ENCODE data around the gene ANGPTL8. TPM values are rescaled to one million over a fixed set of nuclear protein-coding genes. Genes with fewer than 3 reads are reported as not detected.

Gene ANGPTL8
- total RNA-seq, 1 experiment from 2014 or later, result not detected

DNA sequence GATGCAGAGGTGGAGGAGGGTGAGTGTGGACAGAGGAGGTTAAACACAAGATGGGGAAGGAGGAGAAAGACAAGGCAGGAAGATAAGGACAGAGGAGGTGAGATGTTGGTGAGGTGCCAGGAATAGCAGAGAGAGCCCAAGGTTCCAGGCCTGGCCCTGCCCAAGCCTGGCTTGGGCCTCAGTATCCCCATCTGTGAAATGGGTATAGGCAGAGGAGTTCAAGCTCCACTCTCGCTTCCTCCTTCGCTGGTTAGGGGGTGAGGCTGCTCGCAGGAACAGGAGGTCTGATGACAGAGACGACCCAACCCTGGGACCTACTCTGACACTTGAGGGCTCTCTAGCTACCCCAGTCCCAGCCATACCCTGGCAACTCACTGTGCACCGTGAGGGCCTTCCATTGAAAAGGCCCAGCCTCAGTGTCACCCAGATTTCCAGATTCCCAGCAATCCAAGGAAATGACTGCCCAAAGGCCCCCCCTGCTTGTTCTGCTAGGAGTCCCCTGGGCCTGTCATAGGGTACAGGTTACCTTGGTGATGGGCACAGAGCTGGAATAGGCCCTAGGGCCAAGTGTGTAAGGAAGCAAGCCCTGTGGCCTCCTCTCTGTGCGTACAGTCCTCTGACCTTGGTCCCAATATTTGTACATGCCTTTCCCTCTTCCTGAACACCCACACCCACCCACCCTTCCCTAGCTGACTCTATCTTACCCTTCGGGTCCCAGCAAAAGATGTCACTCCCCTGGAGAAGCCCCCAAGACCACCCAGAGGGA is 8.6 kb upstream of the ANGPTL8 start:
- H3K27me3 Mint-ChIP-seq (ENCODE audit: low read depth), result no peaks in the 10 kb centered on the region
- H3K4me3 Mint-ChIP-seq, result no peak overlapping the region
- H3K27ac Mint-ChIP-seq, result no peak overlapping the region
- H3K9me3 Mint-ChIP-seq, result peaks cover 5% of the 10 kb centered on the region; the same call in 1 of the 2 replicates
- ChIA-PET CTCF (interaction anchor here (0.7 kb wide), 1 partner anchor 13 kb away, joined by 3 read pairs; no protein-coding TSS in a partner anchor), POLR2A (no interaction called here)
- peaks cover 28% of the 10 kb centered on the region for H3K36me3 Mint-ChIP-seq
- peaks cover 3% of the 10 kb centered on the region; the same call in 1 of the 2 replicates for H3K4me1 Mint-ChIP-seq
- ATAC-seq (no peak), DNase-seq (ENCODE audit: low spot score) (no peak)
- TF ChIP-seq, protein P1, sequence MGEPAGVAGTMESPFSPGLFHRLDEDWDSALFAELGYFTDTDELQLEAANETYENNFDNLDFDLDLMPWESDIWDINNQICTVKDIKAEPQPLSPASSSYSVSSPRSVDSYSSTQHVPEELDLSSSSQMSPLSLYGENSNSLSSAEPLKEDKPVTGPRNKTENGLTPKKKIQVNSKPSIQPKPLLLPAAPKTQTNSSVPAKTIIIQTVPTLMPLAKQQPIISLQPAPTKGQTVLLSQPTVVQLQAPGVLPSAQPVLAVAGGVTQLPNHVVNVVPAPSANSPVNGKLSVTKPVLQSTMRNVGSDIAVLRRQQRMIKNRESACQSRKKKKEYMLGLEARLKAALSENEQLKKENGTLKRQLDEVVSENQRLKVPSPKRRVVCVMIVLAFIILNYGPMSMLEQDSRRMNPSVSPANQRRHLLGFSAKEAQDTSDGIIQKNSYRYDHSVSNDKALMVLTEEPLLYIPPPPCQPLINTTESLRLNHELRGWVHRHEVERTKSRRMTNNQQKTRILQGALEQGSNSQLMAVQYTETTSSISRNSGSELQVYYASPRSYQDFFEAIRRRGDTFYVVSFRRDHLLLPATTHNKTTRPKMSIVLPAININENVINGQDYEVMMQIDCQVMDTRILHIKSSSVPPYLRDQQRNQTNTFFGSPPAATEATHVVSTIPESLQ (CRISPR knock-in tag; IDR thresholded peaks at IDR 0.05), result no peak
- no peak for TF ChIP-seq SP1 (CRISPR knock-in tag; conservative IDR thresholded peaks at IDR 0.05)
- TF ChIP-seq TP53 (CRISPR knock-in tag; IDR thresholded peaks at IDR 0.05), result no peak
- TF ChIP-seq SMAD4 (CRISPR knock-in tag; IDR thresholded peaks at IDR 0.05), result no peak
- no peak for TF ChIP-seq ATF1 (CRISPR knock-in tag; IDR thresholded peaks at IDR 0.05)
- TF ChIP-seq GTF2I (CRISPR knock-in tag; conservative IDR thresholded peaks at IDR 0.05), result no peak
- no peak for TF ChIP-seq NR2C2 (CRISPR knock-in tag; IDR thresholded peaks at IDR 0.05)
- no peak for TF ChIP-seq MXD4 (CRISPR knock-in tag; IDR thresholded peaks at IDR 0.05; ENCODE audit: borderline replicate concordance)
- TF ChIP-seq ZNF317 (CRISPR knock-in tag; IDR thresholded peaks at IDR 0.05; ENCODE audit: borderline replicate concordance, low read depth), result no peak
- no peak for TF ChIP-seq CBFB (CRISPR knock-in tag; IDR thresholded peaks at IDR 0.05; ENCODE audit: low read depth)
- no peak for TF ChIP-seq NFATC4 (CRISPR knock-in tag; IDR thresholded peaks at IDR 0.05)
- no peak for TF ChIP-seq NR1H2 (CRISPR knock-in tag; IDR thresholded peaks at IDR 0.05)
- TF ChIP-seq CREM (CRISPR knock-in tag; IDR thresholded peaks at IDR 0.05), result no peak
- TF ChIP-seq, protein P2, sequence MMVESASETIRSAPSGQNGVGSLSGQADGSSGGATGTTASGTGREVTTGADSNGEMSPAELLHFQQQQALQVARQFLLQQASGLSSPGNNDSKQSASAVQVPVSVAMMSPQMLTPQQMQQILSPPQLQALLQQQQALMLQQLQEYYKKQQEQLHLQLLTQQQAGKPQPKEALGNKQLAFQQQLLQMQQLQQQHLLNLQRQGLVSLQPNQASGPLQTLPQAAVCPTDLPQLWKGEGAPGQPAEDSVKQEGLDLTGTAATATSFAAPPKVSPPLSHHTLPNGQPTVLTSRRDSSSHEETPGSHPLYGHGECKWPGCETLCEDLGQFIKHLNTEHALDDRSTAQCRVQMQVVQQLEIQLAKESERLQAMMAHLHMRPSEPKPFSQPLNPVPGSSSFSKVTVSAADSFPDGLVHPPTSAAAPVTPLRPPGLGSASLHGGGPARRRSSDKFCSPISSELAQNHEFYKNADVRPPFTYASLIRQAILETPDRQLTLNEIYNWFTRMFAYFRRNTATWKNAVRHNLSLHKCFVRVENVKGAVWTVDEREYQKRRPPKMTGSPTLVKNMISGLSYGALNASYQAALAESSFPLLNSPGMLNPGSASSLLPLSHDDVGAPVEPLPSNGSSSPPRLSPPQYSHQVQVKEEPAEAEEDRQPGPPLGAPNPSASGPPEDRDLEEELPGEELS (CRISPR knock-in tag; IDR thresholded peaks at IDR 0.05), result no peak

DNA sequence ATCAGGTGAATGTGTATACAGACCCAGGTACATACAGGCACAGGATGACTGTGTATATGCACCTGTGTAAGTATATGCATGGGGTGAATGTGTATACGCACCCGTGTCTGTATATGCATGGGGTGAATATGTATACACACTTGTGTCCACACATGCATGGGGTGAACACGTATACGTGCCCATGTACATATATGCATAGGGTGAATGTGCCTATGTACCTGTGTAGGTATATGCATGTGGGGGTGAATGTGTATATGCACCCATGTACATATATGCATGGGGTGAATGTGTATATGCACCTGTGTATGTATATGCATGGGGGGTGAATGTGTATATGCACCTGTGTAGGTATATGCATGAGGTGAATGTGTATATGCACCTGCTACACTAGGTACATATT is 6.9 kb upstream of the ANGPTL8 start:
- Mint-ChIP-seq H3K27me3 (ENCODE audit: low read depth) (no peaks in the 10 kb centered on the region), H3K36me3 (peaks cover 18% of the 10 kb centered on the region)
- CTCF ChIA-PET, result no interaction called here

More for the DNA sequence above, 6.9 kb upstream of the ANGPTL8 start:
- no peak for DNase-seq (ENCODE audit: low spot score)
- no peak for TF ChIP-seq NFE2L1 (CRISPR knock-in tag; IDR thresholded peaks at IDR 0.05)
- TF ChIP-seq, protein P3, sequence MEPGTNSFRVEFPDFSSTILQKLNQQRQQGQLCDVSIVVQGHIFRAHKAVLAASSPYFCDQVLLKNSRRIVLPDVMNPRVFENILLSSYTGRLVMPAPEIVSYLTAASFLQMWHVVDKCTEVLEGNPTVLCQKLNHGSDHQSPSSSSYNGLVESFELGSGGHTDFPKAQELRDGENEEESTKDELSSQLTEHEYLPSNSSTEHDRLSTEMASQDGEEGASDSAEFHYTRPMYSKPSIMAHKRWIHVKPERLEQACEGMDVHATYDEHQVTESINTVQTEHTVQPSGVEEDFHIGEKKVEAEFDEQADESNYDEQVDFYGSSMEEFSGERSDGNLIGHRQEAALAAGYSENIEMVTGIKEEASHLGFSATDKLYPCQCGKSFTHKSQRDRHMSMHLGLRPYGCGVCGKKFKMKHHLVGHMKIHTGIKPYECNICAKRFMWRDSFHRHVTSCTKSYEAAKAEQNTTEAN (CRISPR knock-in tag; IDR thresholded peaks at IDR 0.05), result no peak
- no peak for TF ChIP-seq ZNF263 (CRISPR knock-in tag; IDR thresholded peaks at IDR 0.05; ENCODE audit: low read depth)
- TF ChIP-seq FOXK1 (CRISPR knock-in tag; IDR thresholded peaks at IDR 0.05), result no peak
- no peak for TF ChIP-seq HMGA2 (CRISPR knock-in tag; IDR thresholded peaks at IDR 0.05)
- TF ChIP-seq OVOL2 (CRISPR knock-in tag; IDR thresholded peaks at IDR 0.05; ENCODE audit: borderline replicate concordance), result no peak
- TF ChIP-seq, protein P4, sequence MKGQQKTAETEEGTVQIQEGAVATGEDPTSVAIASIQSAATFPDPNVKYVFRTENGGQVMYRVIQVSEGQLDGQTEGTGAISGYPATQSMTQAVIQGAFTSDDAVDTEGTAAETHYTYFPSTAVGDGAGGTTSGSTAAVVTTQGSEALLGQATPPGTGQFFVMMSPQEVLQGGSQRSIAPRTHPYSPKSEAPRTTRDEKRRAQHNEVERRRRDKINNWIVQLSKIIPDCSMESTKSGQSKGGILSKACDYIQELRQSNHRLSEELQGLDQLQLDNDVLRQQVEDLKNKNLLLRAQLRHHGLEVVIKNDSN (CRISPR knock-in tag; IDR thresholded peaks at IDR 0.05), result no peak
- TF ChIP-seq, protein P5, sequence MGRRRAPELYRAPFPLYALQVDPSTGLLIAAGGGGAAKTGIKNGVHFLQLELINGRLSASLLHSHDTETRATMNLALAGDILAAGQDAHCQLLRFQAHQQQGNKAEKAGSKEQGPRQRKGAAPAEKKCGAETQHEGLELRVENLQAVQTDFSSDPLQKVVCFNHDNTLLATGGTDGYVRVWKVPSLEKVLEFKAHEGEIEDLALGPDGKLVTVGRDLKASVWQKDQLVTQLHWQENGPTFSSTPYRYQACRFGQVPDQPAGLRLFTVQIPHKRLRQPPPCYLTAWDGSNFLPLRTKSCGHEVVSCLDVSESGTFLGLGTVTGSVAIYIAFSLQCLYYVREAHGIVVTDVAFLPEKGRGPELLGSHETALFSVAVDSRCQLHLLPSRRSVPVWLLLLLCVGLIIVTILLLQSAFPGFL (CRISPR knock-in tag; IDR thresholded peaks at IDR 0.05; ENCODE audit: borderline replicate concordance), result no peak
- no peak for TF ChIP-seq MYBL2 (CRISPR knock-in tag; IDR thresholded peaks at IDR 0.05)
- ATAC-seq, result no peak
- Mint-ChIP-seq H3K9me3 (no peaks in the 10 kb centered on the region), H3K4me3 (no peak overlapping the region), H3K27ac (no peak overlapping the region), H3K4me1 (peaks cover 7% of the 10 kb centered on the region)
- POLR2A ChIA-PET, result no interaction called here
